Measurements from ENCODE around the gene TUT4. TPM values are rescaled to one million over a fixed set of nuclear protein-coding genes. Genes with fewer than 3 reads are reported as not detected.

Gene TUT4
- total RNA-seq, 1 donor from 2014 or later = 139 TPM

GRCh38 chr1:52552236-52552504 is 722 bp downstream of the TUT4 start:
- Mint-ChIP-seq H3K9me3 (peaks cover 6% of the 10 kb centered on the region), H3K27me3 (ENCODE audit: insufficient read depth, low read depth) (peaks cover 2% of the 10 kb centered on the region), H3K27ac (no peak overlapping the region), H3K4me3 (no peak overlapping the region), H3K4me1 (peaks cover 21% of the 10 kb centered on the region), H3K36me3 (peaks cover 8% of the 10 kb centered on the region)
- Histone ChIP-seq H3K27me3 (no peaks in the 10 kb centered on the region), H4K20me1 (ENCODE audit: low read depth) (peaks cover 55% of the 10 kb centered on the region), H3K4me2 (peak overlapping the region; percentile 89), H3K9me3 (ENCODE audit: low read depth) (no peaks in the 10 kb centered on the region), H3K79me2 (ENCODE audit: low read depth) (peaks cover 60% of the 10 kb centered on the region), H3K36me3 (no peaks in the 10 kb centered on the region), H3K4me1 (peaks cover 28% of the 10 kb centered on the region), H2AFZ (replicated peaks) (no peak overlapping the region), H3K4me3 (peak overlapping the region; percentile 67), H3K27ac (peak overlapping the region; percentile 94), H3K9ac (peak overlapping the region; percentile 62), H3F3A (ENCODE audit: low read depth) (peaks cover 31% of the 10 kb centered on the region)
- TF ChIP-seq EZH2phosphoT487 (IDR thresholded peaks at IDR 0.05) (no peak), EZH2 (IDR thresholded peaks at IDR 0.05) (no peak)
- TF ChIP-seq, protein P1, sequence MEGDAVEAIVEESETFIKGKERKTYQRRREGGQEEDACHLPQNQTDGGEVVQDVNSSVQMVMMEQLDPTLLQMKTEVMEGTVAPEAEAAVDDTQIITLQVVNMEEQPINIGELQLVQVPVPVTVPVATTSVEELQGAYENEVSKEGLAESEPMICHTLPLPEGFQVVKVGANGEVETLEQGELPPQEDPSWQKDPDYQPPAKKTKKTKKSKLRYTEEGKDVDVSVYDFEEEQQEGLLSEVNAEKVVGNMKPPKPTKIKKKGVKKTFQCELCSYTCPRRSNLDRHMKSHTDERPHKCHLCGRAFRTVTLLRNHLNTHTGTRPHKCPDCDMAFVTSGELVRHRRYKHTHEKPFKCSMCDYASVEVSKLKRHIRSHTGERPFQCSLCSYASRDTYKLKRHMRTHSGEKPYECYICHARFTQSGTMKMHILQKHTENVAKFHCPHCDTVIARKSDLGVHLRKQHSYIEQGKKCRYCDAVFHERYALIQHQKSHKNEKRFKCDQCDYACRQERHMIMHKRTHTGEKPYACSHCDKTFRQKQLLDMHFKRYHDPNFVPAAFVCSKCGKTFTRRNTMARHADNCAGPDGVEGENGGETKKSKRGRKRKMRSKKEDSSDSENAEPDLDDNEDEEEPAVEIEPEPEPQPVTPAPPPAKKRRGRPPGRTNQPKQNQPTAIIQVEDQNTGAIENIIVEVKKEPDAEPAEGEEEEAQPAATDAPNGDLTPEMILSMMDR (IDR thresholded peaks at IDR 0.05) = no peak
- peak; percentile 64 for DNase-seq (ENCODE audit: low spot score)

GRCh38 chr1:52551507-52552235 is 1.2 kb downstream of the TUT4 start:
- H3K27me3 ChIP-seq = no peaks in the 10 kb centered on the region
- H3K4me2 ChIP-seq = peak overlapping the region; percentile 89
- H3F3A ChIP-seq (ENCODE audit: low read depth) = peaks cover 31% of the 10 kb centered on the region
- H3K9ac ChIP-seq = peak overlapping the region; percentile 62
- peaks cover 2% of the 10 kb centered on the region for H3K27me3 Mint-ChIP-seq (ENCODE audit: insufficient read depth, low read depth)
- H2AFZ ChIP-seq (replicated peaks) = no peak overlapping the region
- H3K4me1 ChIP-seq = peaks cover 28% of the 10 kb centered on the region
- no peak overlapping the region for H3K4me3 Mint-ChIP-seq
- H3K27ac Mint-ChIP-seq = no peak overlapping the region
- H3K9me3 Mint-ChIP-seq = peaks cover 10% of the 10 kb centered on the region
- TF ChIP-seq, protein P1 (IDR thresholded peaks at IDR 0.05) = no peak
- TF ChIP-seq EZH2phosphoT487 (IDR thresholded peaks at IDR 0.05) (no peak), EZH2 (IDR thresholded peaks at IDR 0.05) (peak; percentile 24)
- H3K79me2 ChIP-seq (ENCODE audit: low read depth) = peaks cover 65% of the 10 kb centered on the region
- DNase-seq (ENCODE audit: low spot score) = peak; percentile 48
- peaks cover 60% of the 10 kb centered on the region for H4K20me1 ChIP-seq (ENCODE audit: low read depth)
- peaks cover 12% of the 10 kb centered on the region for H3K36me3 Mint-ChIP-seq
- no peaks in the 10 kb centered on the region for H3K36me3 ChIP-seq
- H3K4me1 Mint-ChIP-seq = peaks cover 21% of the 10 kb centered on the region
- H3K9me3 ChIP-seq (ENCODE audit: low read depth) = no peaks in the 10 kb centered on the region
- H3K4me3 ChIP-seq = peak overlapping the region; percentile 67
- H3K27ac ChIP-seq = no peak overlapping the region

GRCh38 chr1:52550447-52550846 is 2.4 kb downstream of the TUT4 start:
- Histone ChIP-seq H4K20me1 (ENCODE audit: low read depth) (peaks cover 61% of the 10 kb centered on the region), H3K4me2 (peak overlapping the region; percentile 89), H3F3A (ENCODE audit: low read depth) (peaks cover 30% of the 10 kb centered on the region), H3K9me3 (ENCODE audit: low read depth) (no peaks in the 10 kb centered on the region), H3K36me3 (no peaks in the 10 kb centered on the region), H2AFZ (replicated peaks) (no peak overlapping the region), H3K4me3 (peak overlapping the region; percentile 67), H3K27ac (no peak overlapping the region), H3K27me3 (no peaks in the 10 kb centered on the region), H3K9ac (no peak overlapping the region), H3K4me1 (peaks cover 28% of the 10 kb centered on the region), H3K79me2 (ENCODE audit: low read depth) (peaks cover 77% of the 10 kb centered on the region)
- H3K4me1 Mint-ChIP-seq = peaks cover 19% of the 10 kb centered on the region
- TF ChIP-seq EZH2 (IDR thresholded peaks at IDR 0.05) (no peak), EZH2phosphoT487 (IDR thresholded peaks at IDR 0.05) (no peak)
- TF ChIP-seq, protein P1 (IDR thresholded peaks at IDR 0.05) = no peak
- H3K4me3 Mint-ChIP-seq = peak overlapping the region; percentile 42
- H3K27me3 Mint-ChIP-seq (ENCODE audit: insufficient read depth, low read depth) = peaks cover 2% of the 10 kb centered on the region
- peaks cover 20% of the 10 kb centered on the region for H3K36me3 Mint-ChIP-seq
- peaks cover 20% of the 10 kb centered on the region for H3K9me3 Mint-ChIP-seq
- DNase-seq (ENCODE audit: low spot score) = no peak
- no peak overlapping the region for H3K27ac Mint-ChIP-seq
